ENCODE results near the gene TSNAX. TPM values are rescaled to one million over a fixed set of nuclear protein-coding genes. Genes with fewer than 3 reads are reported as not detected.
A peak's percentile ranks its signal among the peaks of the same experiment; 100 is the strongest.

The TSNAX gene
- 37.4 and 51.8 TPM in 2 replicates for total RNA-seq

GRCh38 chr1:231528172-231529029 lies at the start of gene TSNAX:
TSS of gene TSNAX (plus strand) at chr1:231528669. CDS start at chr1:231528811, 142 bp downstream.
- H3K4me3 ChIP-seq (ENCODE audit: low read depth, low read length), result peak within 1 kb of the TSS; percentile 98
- DNase-seq (ENCODE audit: low read depth), result peak; percentile 93
- TF ChIP-seq CTCF (IDR thresholded peaks at IDR 0.05; ENCODE audit: insufficient read depth, low read depth, low read length), result no peak

- H3K4me3 ChIP-seq (ENCODE audit: low read depth, low read length), result no peak overlapping the region
- TF ChIP-seq CTCF (IDR thresholded peaks at IDR 0.05; ENCODE audit: insufficient read depth, low read depth, low read length), result no peak
- DNase-seq (ENCODE audit: low read depth), result no peak
These were observed 49.7 kb upstream of the TSNAX start for GRCh38 chr1:231478811-231479210.

GRCh38 chr1:231480008-231480407 lies 48.5 kb upstream of the TSNAX start:
- DNase-seq (ENCODE audit: low read depth), result no peak
- TF ChIP-seq CTCF (IDR thresholded peaks at IDR 0.05; ENCODE audit: insufficient read depth, low read depth, low read length), result no peak
- no peak overlapping the region for H3K4me3 ChIP-seq (ENCODE audit: low read depth, low read length)

- TF ChIP-seq CTCF (IDR thresholded peaks at IDR 0.05; ENCODE audit: insufficient read depth, low read depth, low read length), result no peak
- no peak overlapping the region for H3K4me3 ChIP-seq (ENCODE audit: low read depth, low read length)
- no peak for DNase-seq (ENCODE audit: low read depth)
These were observed 47.2 kb upstream of the TSNAX start for GRCh38 chr1:231481289-231481688.

GRCh38 chr1:231485029-231485784 lies 43.3 kb upstream of the TSNAX start:
- no peak for DNase-seq (ENCODE audit: low read depth)
- no peak overlapping the region for H3K4me3 ChIP-seq (ENCODE audit: low read depth, low read length)
- no peak for TF ChIP-seq CTCF (IDR thresholded peaks at IDR 0.05; ENCODE audit: insufficient read depth, low read depth, low read length)

GRCh38 chr1:231487019-231487418 lies 41.5 kb upstream of the TSNAX start:
- TF ChIP-seq CTCF (IDR thresholded peaks at IDR 0.05; ENCODE audit: insufficient read depth, low read depth, low read length), result no peak
- DNase-seq (ENCODE audit: low read depth), result peak; percentile 32
- H3K4me3 ChIP-seq (ENCODE audit: low read depth, low read length), result no peak overlapping the region

Measured in fibroblast of villous mesenchyme (primary cell).